Hepatocyte (in vitro differentiated cells): Measurements from ENCODE around the gene PMIS2.

ENCODE experiments used
- CTCF ChIP-seq: fragments of 200-600 bp; sonication (generic); IDR thresholded peaks from 2 replicates; pipeline ENCODE4 v1.5.1; 2016; ENCODE audit warnings: antibody characterized with exemption, mild to moderate bottlenecking; ENCODE audit not compliant: poor library complexity
- EZH2 ChIP-seq: fragments of 200-600 bp; sonication (generic); IDR thresholded peaks from 2 replicates; pipeline ENCODE4 v1.6.1; 2016; ENCODE audit warnings: antibody characterized with exemption, mild to moderate bottlenecking, borderline replicate concordance
- EZH2phosphoT487 ChIP-seq: fragments of 200-600 bp; sonication (generic); IDR thresholded peaks from one replicate; pipeline ENCODE4 v1.6.1; 2018; ENCODE audit warnings: antibody characterized with exemption, mild to moderate bottlenecking, low read depth, moderate library complexity; ENCODE audit not compliant: unreplicated experiment, severe bottlenecking

- TF ChIP-seq CTCF: no peak
- no peak for TF ChIP-seq EZH2
- no peak for TF ChIP-seq EZH2phosphoT487
Measured at GRCh38 chr19:35552534-35553384, 33.2 kb upstream of the PMIS2 start.
